Measurements from ENCODE around the gene CPHXL2.

Gene CPHXL2

GRCh38 chr16:75647492-75648264 lies 29.1 kb downstream of the CPHXL2 start, which contains the start of the genes KARS1 and TERF2IP:
TSS of gene KARS1 (minus strand) at chr16:75647665. CDS start at chr16:75647639, 26 bp downstream.
TSS of gene TERF2IP (plus strand) at chr16:75647773. CDS start at chr16:75647883, 110 bp downstream.
- Histone ChIP-seq H3K4me1 (ENCODE audit: control insufficient read depth, insufficient read depth, low read length) (peaks cover 7% of the 10 kb centered on the region), H3K27ac (ENCODE audit: extremely low read depth, low read depth, low read length) (peak within 1 kb of the TSS; percentile 88), H3K4me3 (ENCODE audit: low read depth, low read length) (peak within 1 kb of the TSS; percentile 88), H3K9me3 (ENCODE audit: control insufficient read depth, insufficient read depth, low read depth, low read length) (no peaks in the 10 kb centered on the region), H3K36me3 (ENCODE audit: control insufficient read depth in 2 of 2, insufficient read depth in 1 of 2, low read length in 2 of 2) (peaks cover 12 to 28% of the 10 kb centered on the region in 2 experiments)
- ChIA-PET POLR2A (interaction anchor here (0.7 to 2.9 kb wide), 21 partner anchors 8 to 663 kb away, joined by 3 to 30 read pairs (median 4); partner anchors contain the start of genes ADAT1, CFDP1, GABARAPL2 and TMEM170A), CTCF (interaction anchor here (0.6 to 1.0 kb wide), 3 partner anchors 26 to 123 kb away, joined by 3 to 4 read pairs (median 3); no protein-coding TSS in a partner anchor)
- TF ChIP-seq SP3 (tag by site-specific recombination; IDR thresholded peaks at IDR 0.05) (peak; percentile 93), WT1 (tag by site-specific recombination; IDR thresholded peaks at IDR 0.05) (0 out of 2 replicates have a peak, but pooled peaks have one; percentile 8), ZNF76 (tag by site-specific recombination; IDR thresholded peaks at IDR 0.05; ENCODE audit: borderline replicate concordance, low read depth) (peak; percentile 68; the same call in 1 of the 2 replicates), ZNF169 (tag by site-specific recombination; IDR thresholded peaks at IDR 0.05) (no peak), PATZ1 (tag by site-specific recombination; IDR thresholded peaks at IDR 0.05) (peak; percentile 6; the same call in 1 of the 2 replicates), ZNF518A (tag by site-specific recombination; conservative IDR thresholded peaks at IDR 0.05; ENCODE audit: low read depth) (peak; percentile 92), ZBTB17 (tag by site-specific recombination; IDR thresholded peaks at IDR 0.05) (peak; percentile 91), ZNF324 (tag by site-specific recombination; IDR thresholded peaks at IDR 0.05) (no peak), GLIS1 (tag by site-specific recombination; IDR thresholded peaks at IDR 0.05) (peak; percentile 15; the same call in 1 of the 2 replicates), ZNF26 (tag by site-specific recombination; IDR thresholded peaks at IDR 0.05) (no peak), ZBTB7A (tag by site-specific recombination; IDR thresholded peaks at IDR 0.05; ENCODE audit: low read depth) (no peak), KLF9 (tag by site-specific recombination; IDR thresholded peaks at IDR 0.05; ENCODE audit: low read depth) (peak; percentile 80; the same call in 1 of the 2 replicates), SP2 (tag by site-specific recombination; IDR thresholded peaks at IDR 0.05) (peak; percentile 90), ZNF785 (tag by site-specific recombination; IDR thresholded peaks at IDR 0.05) (no peak), ZSCAN5A (tag by site-specific recombination; IDR thresholded peaks at IDR 0.05) (0 out of 2 replicates have a peak, but pooled peaks have one; percentile 9), KLF16 (tag by site-specific recombination; IDR thresholded peaks at IDR 0.05) (peak; percentile 71), ZNF561 (tag by site-specific recombination; IDR thresholded peaks at IDR 0.05; ENCODE audit: borderline replicate concordance) (peak; percentile 95), ZNF174 (tag by site-specific recombination; IDR thresholded peaks at IDR 0.05) (0 out of 2 replicates have a peak, but pooled peaks have one; percentile 53), MEIS1 (CRISPR knock-in tag; IDR thresholded peaks at IDR 0.05; ENCODE audit: borderline replicate concordance) (no peak)
- TF ChIP-seq, protein P1, sequence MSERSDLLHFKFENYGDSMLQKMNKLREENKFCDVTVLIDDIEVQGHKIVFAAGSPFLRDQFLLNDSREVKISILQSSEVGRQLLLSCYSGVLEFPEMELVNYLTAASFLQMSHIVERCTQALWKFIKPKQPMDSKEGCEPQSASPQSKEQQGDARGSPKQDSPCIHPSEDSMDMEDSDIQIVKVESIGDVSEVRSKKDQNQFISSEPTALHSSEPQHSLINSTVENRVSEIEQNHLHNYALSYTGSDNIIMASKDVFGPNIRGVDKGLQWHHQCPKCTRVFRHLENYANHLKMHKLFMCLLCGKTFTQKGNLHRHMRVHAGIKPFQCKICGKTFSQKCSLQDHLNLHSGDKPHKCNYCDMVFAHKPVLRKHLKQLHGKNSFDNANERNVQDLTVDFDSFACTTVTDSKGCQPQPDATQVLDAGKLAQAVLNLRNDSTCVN (tag by site-specific recombination; optimal IDR thresholded peaks at IDR 0.05): peak; percentile 40
- TF ChIP-seq, protein P2, sequence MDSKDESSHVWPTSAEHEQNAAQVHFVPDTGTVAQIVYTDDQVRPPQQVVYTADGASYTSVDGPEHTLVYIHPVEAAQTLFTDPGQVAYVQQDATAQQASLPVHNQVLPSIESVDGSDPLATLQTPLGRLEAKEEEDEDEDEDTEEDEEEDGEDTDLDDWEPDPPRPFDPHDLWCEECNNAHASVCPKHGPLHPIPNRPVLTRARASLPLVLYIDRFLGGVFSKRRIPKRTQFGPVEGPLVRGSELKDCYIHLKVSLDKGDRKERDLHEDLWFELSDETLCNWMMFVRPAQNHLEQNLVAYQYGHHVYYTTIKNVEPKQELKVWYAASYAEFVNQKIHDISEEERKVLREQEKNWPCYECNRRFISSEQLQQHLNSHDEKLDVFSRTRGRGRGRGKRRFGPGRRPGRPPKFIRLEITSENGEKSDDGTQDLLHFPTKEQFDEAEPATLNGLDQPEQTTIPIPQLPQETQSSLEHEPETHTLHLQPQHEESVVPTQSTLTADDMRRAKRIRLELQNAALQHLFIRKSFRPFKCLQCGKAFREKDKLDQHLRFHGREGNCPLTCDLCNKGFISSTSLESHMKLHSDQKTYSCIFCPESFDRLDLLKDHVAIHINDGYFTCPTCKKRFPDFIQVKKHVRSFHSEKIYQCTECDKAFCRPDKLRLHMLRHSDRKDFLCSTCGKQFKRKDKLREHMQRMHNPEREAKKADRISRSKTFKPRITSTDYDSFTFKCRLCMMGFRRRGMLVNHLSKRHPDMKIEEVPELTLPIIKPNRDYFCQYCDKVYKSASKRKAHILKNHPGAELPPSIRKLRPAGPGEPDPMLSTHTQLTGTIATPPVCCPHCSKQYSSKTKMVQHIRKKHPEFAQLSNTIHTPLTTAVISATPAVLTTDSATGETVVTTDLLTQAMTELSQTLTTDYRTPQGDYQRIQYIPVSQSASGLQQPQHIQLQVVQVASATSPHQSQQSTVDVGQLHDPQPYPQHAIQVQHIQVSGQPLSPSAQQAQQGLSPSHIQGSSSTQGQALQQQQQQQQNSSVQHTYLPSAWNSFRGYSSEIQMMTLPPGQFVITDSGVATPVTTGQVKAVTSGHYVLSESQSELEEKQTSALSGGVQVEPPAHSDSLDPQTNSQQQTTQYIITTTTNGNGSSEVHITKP (tag by site-specific recombination; IDR thresholded peaks at IDR 0.05): 0 out of 2 replicates have a peak, but pooled peaks have one; percentile 14
